Rectal smooth muscle tissue (tissue), 1 donor: ENCODE measurements around the gene UGT2B10.
"Not testable (repeated sequence)": the region's sequence is repeated elsewhere in the genome, so short reads cannot be mapped to it uniquely, and the experiment has no call there.

Source experiments
- H3K27ac ChIP-seq: one replicate; pipeline ENCODE4 v1.7.0; 2013; ENCODE audit warnings: low read depth, low read length, inconsistent platforms
- H3K27me3 ChIP-seq: one replicate; pipeline ENCODE4 v1.7.0; 2013; ENCODE audit warnings: low read length; ENCODE audit not compliant: control insufficient read depth, insufficient read depth
- H3K36me3 ChIP-seq: one replicate; pipeline ENCODE4 v1.7.0; 2013; ENCODE audit warnings: low read length; ENCODE audit not compliant: control insufficient read depth, insufficient read depth
- H3K4me1 ChIP-seq: one replicate; pipeline ENCODE4 v1.7.0; 2013; ENCODE audit warnings: low read length; ENCODE audit not compliant: control insufficient read depth, insufficient read depth
- H3K4me3 ChIP-seq: one replicate; pipeline ENCODE4 v1.7.0; 2013; ENCODE audit warnings: low read length
- H3K9ac ChIP-seq: one replicate; pipeline ENCODE4 v1.7.0; 2013; ENCODE audit warnings: low read length

Gene UGT2B10

GRCh38 chr4:68815617-68816409 is at the start of gene UGT2B10:
Gene UGT2B10 (plus strand): TSS chr4:68815994. CDS start chr4:68816020, 26 bp downstream.
- H3K27ac ChIP-seq, H3K4me3 ChIP-seq, H3K9ac ChIP-seq, H3K36me3 ChIP-seq, H3K27me3 ChIP-seq, H3K4me1 ChIP-seq: not testable (repeated sequence)

GRCh38 chr4:68771836-68772235 is 44.0 kb upstream of the UGT2B10 start:
- H3K36me3 ChIP-seq, H3K4me3 ChIP-seq, H3K4me1 ChIP-seq, H3K27me3 ChIP-seq, H3K27ac ChIP-seq, H3K9ac ChIP-seq: not testable (repeated sequence)

GRCh38 chr4:68773699-68774098 is 42.1 kb upstream of the UGT2B10 start:
- Histone ChIP-seq H3K27ac (no peak overlapping the region), H3K4me3 (no peak overlapping the region)

GRCh38 chr4:68780232-68780631 is 35.6 kb upstream of the UGT2B10 start:
- no peak overlapping the region for H3K27ac ChIP-seq
- H3K27me3 ChIP-seq = no peaks in the 10 kb centered on the region
- no peaks in the 10 kb centered on the region for H3K36me3 ChIP-seq
- no peak overlapping the region for H3K9ac ChIP-seq
- no peaks in the 10 kb centered on the region for H3K4me1 ChIP-seq
- no peak overlapping the region for H3K4me3 ChIP-seq

More at GRCh38 chr4:68773699-68774098, 42.1 kb upstream of the UGT2B10 start:
- no peaks in the 10 kb centered on the region for H3K36me3 ChIP-seq
- no peaks in the 10 kb centered on the region for H3K27me3 ChIP-seq
- no peaks in the 10 kb centered on the region for H3K4me1 ChIP-seq
- no peak overlapping the region for H3K9ac ChIP-seq

GRCh38 chr4:68797048-68797447 is 18.7 kb upstream of the UGT2B10 start:
- Histone ChIP-seq H3K27me3 (no peaks in the 10 kb centered on the region), H3K36me3 (no peaks in the 10 kb centered on the region), H3K9ac (no peak overlapping the region), H3K4me3 (no peak overlapping the region), H3K4me1 (peaks cover 6% of the 10 kb centered on the region), H3K27ac (no peak overlapping the region)

GRCh38 chr4:68797618-68798017 is 18.2 kb upstream of the UGT2B10 start:
- no peaks in the 10 kb centered on the region for H3K36me3 ChIP-seq
- H3K4me1 ChIP-seq = peaks cover 6% of the 10 kb centered on the region
- H3K27me3 ChIP-seq = no peaks in the 10 kb centered on the region
- no peak overlapping the region for H3K4me3 ChIP-seq
- no peak overlapping the region for H3K27ac ChIP-seq
- H3K9ac ChIP-seq = no peak overlapping the region

- Histone ChIP-seq H3K9ac (no peak overlapping the region), H3K27ac (no peak overlapping the region), H3K4me3 (no peak overlapping the region), H3K4me1 (no peaks in the 10 kb centered on the region), H3K27me3 (no peaks in the 10 kb centered on the region), H3K36me3 (no peaks in the 10 kb centered on the region)
Measured at GRCh38 chr4:68803013-68803412, 12.8 kb upstream of the UGT2B10 start.

GRCh38 chr4:68808060-68808459 is 7.7 kb upstream of the UGT2B10 start:
- no peaks in the 10 kb centered on the region for H3K36me3 ChIP-seq
- H3K9ac ChIP-seq = no peak overlapping the region
- H3K4me3 ChIP-seq = no peak overlapping the region
- H3K27ac ChIP-seq = no peak overlapping the region
- H3K27me3 ChIP-seq = no peaks in the 10 kb centered on the region
- no peaks in the 10 kb centered on the region for H3K4me1 ChIP-seq

GRCh38 chr4:68810919-68811318 is 4.9 kb upstream of the UGT2B10 start:
- no peaks in the 10 kb centered on the region for H3K4me1 ChIP-seq
- no peak overlapping the region for H3K27ac ChIP-seq
- H3K27me3 ChIP-seq = no peaks in the 10 kb centered on the region
- H3K4me3 ChIP-seq = no peak overlapping the region
- H3K9ac ChIP-seq = no peak overlapping the region
- no peaks in the 10 kb centered on the region for H3K36me3 ChIP-seq

GRCh38 chr4:68816410-68817265 is 844 bp downstream of the UGT2B10 start:
- not testable (repeated sequence) for H3K4me3 ChIP-seq, H3K9ac ChIP-seq, H3K4me1 ChIP-seq, H3K36me3 ChIP-seq, H3K27ac ChIP-seq, H3K27me3 ChIP-seq

GRCh38 chr4:68817386-68817785 is 1.6 kb downstream of the UGT2B10 start:
- H3K9ac ChIP-seq = no peak overlapping the region
- no peak overlapping the region for H3K4me3 ChIP-seq
- H3K27ac ChIP-seq = no peak overlapping the region
- H3K36me3 ChIP-seq = no peaks in the 10 kb centered on the region
- no peaks in the 10 kb centered on the region for H3K27me3 ChIP-seq
- no peaks in the 10 kb centered on the region for H3K4me1 ChIP-seq

GRCh38 chr4:68818030-68818462 is 2.3 kb downstream of the UGT2B10 start:
- not testable (repeated sequence) for H3K27ac ChIP-seq, H3K9ac ChIP-seq, H3K36me3 ChIP-seq, H3K27me3 ChIP-seq, H3K4me1 ChIP-seq, H3K4me3 ChIP-seq
